SIG-M5 treated with dmso at 0.1 percent for 504 hours (cell line): ENCODE measurements around the gene C4orf54.

Source experiments
- DNase-seq: peaks from one replicate; lab custom pipeline; 2025; ENCODE audit not compliant: unreplicated experiment; lab: John Stamatoyannopoulos, UW

The C4orf54 gene

GRCh38 chr4:99657798-99658197, at the start of gene C4orf54:
TSS of gene C4orf54 (minus strand) at chr4:99657828. CDS start at chr4:99654648, 3,180 bp downstream.
- peak; percentile 7 for DNase-seq

- DNase-seq: no peak
These were observed 48.3 kb upstream of the C4orf54 start for GRCh38 chr4:99705891-99706290.

GRCh38 chr4:99696801-99697200, 39.2 kb upstream of the C4orf54 start:
- DNase-seq: no peak

- no peak for DNase-seq
These were observed 35.5 kb upstream of the C4orf54 start for GRCh38 chr4:99693140-99693539.

- no peak for DNase-seq
These were observed 33.4 kb upstream of the C4orf54 start for GRCh38 chr4:99690990-99691389.

- DNase-seq: no peak
These were observed 32.8 kb upstream of the C4orf54 start for GRCh38 chr4:99690472-99690871.

- DNase-seq: no peak
These were observed 29.5 kb upstream of the C4orf54 start for GRCh38 chr4:99687120-99687519.

- no peak for DNase-seq
These were observed 27.6 kb upstream of the C4orf54 start for GRCh38 chr4:99685234-99685633.

GRCh38 chr4:99683895-99684294, 26.3 kb upstream of the C4orf54 start:
- no peak for DNase-seq

GRCh38 chr4:99679976-99680375, 22.3 kb upstream of the C4orf54 start:
- no peak for DNase-seq

GRCh38 chr4:99679204-99679603, 21.6 kb upstream of the C4orf54 start:
- DNase-seq: no peak

GRCh38 chr4:99677161-99677560, 19.5 kb upstream of the C4orf54 start:
- no peak for DNase-seq

- DNase-seq: no peak
These were observed 12.9 kb upstream of the C4orf54 start for GRCh38 chr4:99670409-99671073.

GRCh38 chr4:99669084-99669483, 11.5 kb upstream of the C4orf54 start:
- DNase-seq: no peak

GRCh38 chr4:99668472-99668871, 10.8 kb upstream of the C4orf54 start:
- no peak for DNase-seq

- DNase-seq: no peak
These were observed 8.4 kb upstream of the C4orf54 start for GRCh38 chr4:99665983-99666382.

GRCh38 chr4:99664716-99665115, 7.1 kb upstream of the C4orf54 start:
- DNase-seq: no peak

- DNase-seq: no peak
These were observed 4.3 kb upstream of the C4orf54 start for GRCh38 chr4:99661907-99662306.

GRCh38 chr4:99658666-99659065, 1.0 kb upstream of the C4orf54 start:
- DNase-seq: no peak

GRCh38 chr4:99655308-99656081, 2.1 kb downstream of the C4orf54 start:
- DNase-seq: no peak

GRCh38 chr4:99654361-99654761, 3.3 kb downstream of the C4orf54 start:
- DNase-seq: no peak

- no peak for DNase-seq
These were observed 3.7 kb downstream of the C4orf54 start for GRCh38 chr4:99653916-99654315.
